NCI-H2081 (cell line): ENCODE measurements around the gene EFCAB8.
A peak's percentile ranks its signal among the peaks of the same experiment; 100 is the strongest.
"Not testable (repeated sequence)": the region's sequence is repeated elsewhere in the genome, so short reads cannot be mapped to it uniquely, and the experiment has no call there.

Experiments
- DNase-seq, 2 experiments: peaks; one replicate each; lab custom pipeline; 2025; lab: John Stamatoyannopoulos, UW

Gene EFCAB8

DNA sequence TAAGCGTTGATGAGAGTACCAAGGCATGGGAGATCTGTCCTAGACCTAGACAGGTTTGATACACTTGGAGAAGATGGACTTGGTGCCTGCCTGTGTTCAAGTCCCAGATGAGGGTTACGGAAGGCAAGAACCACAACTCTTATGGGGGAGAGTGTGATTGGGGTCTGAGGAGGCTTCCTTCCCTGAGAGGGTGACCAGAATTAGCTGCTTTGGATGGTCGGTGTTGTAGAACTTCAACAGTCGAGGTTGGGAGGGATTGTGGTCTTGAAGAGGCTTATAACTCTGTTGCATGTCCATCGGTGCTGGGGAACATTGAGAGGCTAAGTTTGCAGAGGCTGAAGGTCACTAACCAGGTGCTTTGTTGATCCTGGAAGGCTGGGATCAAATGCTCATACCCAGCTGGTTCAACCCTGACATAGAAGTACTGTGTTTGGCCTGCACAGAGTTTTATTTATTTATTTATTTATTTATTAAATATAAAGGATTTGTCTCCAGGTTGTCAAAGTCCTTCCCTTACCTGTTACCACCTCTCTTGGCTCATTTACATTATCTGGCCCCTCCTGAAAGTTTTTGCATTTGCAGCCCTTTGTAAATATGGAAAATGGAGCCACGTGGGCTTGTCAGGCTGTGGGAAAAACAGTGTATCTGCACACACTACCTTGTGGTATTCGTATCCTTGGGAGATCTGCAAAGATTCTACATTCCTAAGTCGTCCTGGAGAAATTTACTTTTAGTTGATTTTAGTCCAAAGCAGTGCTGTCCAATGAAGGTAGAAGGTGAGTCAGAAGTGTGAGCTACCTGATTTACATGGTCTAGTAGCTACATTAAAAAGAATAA is 15.8 kb upstream of the EFCAB8 start:
- no peak for DNase-seq

DNA sequence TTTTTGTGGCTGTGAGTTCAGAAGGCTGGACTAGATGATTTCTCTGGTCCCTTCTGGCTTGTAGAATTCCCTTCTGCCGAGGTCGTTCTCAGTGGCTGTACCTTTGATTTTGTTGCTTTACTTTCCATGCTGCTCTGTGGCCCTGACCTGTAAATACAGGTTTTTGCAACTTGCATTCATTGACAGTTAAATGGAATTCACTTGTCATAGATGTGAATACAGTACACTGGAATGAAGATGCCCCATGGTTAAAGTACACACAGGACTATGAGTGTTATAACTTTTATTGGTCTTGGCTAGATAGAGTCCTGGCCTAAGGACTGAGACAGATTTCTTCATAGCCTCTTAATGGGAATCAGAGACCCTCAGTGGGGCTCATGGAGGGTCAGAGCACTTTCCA is 12.9 kb upstream of the EFCAB8 start:
- DNase-seq: no peak

DNA sequence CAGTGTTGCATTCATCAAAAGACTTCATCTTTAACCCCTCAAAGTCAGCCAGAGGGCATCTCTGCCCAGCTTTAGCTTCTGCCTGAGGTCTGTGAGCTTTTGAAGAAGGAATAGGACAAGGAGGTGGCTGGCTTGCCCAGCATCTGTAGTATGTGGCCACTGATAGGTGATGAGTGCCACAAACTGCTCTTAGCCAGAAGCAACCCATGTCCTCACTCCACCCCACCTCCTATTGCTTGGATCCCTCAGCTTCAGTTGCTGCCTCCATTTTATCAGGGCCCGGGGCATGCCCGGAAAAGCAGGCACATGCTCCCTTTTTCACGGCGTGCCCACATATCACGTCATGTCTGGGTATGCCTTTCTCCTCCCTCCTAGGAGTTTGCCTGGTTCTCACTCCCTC is 11.9 kb upstream of the EFCAB8 start:
- no peak for DNase-seq

DNA sequence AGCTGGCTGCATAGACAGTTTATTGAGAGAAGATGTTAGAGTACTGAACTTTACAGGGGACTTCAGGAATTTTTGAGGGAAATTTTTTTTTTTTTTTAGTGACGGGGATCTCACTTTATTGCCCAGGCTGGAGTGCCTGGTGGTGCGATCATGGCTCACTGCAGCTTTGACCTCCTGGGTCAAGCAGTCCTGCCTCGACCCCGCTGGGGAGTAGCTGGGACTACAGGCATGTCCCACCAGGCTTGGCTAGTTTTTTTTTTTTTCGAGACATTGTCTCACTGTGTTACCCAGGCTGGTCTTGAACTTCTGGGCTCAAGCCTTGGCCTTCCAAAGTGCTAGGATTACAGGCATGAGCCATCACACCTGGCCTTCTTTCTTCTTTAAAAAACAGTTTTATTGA is 10.8 kb upstream of the EFCAB8 start:
- no peak for DNase-seq

DNA sequence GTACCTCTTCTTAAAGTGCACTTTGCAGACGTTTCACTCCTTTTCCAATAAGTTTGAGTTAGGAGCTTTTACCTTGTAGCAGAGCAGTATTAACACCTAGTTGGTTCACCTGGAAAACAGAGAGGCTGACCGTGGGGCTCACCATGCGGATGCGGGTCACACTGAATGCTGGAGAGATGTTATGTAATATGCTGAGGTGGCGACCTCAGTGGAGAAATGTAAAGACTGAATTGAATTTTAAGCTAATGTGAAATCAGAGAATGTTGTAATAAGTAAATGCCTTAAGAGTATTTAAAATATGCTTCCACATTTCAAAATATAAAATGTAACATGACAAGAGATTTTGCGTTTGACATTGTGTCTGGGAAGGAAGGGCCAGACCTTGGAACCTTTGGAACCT is 9.9 kb upstream of the EFCAB8 start:
- DNase-seq: no peak

DNA sequence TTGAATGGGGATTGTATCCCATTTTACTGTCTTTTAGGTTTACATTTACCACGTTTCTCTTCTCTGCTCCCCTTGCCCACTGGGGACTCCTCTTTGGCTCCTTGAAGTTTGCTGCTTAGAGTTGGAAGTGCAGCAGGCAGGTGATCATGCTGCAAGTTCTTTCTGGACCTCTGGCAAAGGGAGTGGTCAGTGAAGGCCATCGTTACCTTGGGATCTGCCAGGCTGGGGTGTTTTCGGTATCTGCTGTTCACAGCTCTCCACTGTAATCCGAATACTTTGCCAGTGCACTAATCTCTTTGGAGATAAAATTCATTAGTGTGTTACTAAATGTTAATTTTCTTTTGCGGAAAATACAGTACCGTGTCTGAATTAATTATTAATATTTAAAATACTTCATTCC is 9.1 kb upstream of the EFCAB8 start:
- DNase-seq: no peak

DNA sequence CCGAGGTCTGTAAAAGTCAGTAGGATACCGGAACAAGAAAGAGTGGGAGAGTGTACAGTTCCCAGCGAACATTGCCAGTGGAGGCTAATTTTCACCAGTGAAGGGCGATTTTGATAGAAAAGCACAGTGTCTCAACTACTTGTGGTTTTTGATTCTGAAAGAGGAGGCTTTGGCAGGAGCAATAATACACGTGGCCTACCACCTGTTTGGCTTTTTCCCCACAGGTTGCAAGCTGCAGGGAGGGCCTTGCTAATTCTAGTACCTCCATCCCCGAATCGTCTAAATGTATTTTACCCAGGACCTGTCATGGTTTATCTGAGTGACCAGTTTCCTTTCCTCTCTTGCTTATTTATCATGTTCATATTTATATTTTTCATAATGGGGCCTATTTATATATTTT is 3.3 kb upstream of the EFCAB8 start:
- DNase-seq: no peak

DNA sequence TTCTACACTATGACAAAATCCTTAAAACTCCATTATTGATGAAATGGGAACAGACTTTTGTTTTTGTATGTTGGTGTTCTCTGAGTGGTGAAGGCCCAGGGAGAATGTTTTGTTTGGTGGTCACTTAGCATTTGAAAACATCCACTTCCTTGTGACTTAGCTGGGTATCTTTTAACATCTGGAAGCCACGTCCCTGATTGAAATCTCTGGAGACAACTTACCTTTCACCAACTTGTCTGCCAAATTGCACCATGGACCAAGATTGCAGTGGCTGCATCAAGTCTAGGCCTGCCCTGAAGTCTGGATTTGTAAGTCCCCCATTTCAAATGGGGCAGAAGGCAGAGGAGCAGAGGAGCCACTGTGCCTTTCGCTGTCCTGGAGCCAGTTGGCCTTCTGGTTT is 534 bp upstream of the EFCAB8 start:
- DNase-seq: no peak

DNA sequence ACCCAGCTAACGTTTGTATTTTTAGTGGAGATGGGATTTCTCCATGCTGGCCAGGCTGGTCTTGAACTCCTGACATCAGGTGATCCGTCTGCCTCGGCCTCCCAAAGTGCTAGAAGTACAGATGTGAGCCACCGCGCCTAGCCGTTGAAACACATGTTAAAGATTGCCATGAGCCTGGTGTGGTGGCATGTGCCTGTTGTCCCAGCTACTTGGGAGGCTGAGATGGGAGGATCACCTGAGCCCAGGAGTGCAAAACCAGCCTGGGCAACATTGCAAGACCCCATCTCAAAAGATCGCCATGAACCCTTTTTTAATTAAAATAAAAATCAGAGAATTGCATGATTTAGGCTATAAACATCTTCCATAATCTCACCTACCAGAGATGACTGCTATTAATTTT is 2.7 kb downstream of the EFCAB8 start:
- no peak for DNase-seq

DNA sequence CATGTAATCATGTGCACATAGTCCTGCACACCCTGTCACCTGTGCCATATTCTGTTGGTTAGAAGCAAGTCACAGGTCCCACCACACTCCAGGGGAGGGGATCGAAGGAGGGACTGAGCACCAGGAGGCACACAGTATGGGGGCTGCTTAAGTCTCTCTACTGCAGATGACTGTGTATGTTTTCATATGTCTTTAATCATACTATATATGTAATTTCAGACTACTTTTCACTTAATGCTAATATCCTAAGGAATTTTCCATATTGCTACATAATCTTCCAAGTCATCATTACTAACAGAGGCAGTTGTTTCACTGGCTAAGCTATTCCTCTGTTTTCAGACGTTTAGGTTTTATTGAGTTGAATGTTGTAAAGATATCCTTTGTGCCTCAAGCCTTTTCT is 10.8 kb downstream of the EFCAB8 start:
- DNase-seq: no peak

DNA sequence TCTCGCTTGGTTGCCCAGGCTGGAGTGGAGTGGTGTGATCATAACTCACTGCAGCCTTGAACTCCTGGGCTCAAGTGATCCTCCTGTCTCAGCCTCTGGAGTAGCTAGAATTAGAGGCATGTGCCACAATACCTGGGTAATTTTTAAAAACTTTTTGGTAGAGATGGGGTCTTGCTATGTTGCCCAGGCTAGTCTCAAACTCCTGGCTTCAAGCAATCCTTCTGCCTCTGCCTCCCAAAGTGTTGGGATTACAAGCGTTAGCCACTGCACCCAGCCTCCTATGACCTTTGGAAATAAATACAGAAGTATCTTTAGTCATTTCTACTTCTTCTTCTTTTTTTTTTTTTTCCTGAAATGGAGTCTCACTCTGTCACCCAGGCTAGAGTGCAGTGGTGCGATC is 11.8 kb downstream of the EFCAB8 start:
- DNase-seq: not testable (repeated sequence)

DNA sequence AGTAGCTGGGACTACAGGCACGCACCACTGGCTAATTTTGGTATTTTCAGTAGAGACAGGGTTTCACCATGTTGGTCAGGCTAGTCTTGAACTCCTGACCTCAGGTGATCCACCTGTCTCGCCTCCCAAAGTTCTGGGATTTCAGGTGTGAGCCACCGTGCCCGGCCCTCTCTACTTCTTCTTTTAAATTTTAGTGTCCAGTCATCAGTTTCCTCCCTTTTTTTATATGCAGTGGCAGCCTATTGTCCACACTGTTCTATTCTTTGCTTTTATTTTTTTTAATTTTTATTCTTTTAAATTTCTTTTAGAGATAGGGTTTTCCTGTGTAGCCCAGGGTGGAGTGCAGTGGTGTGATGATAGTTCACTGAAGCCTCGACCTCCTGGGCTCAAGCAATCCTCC is 12.3 kb downstream of the EFCAB8 start:
- DNase-seq: no peak

DNA sequence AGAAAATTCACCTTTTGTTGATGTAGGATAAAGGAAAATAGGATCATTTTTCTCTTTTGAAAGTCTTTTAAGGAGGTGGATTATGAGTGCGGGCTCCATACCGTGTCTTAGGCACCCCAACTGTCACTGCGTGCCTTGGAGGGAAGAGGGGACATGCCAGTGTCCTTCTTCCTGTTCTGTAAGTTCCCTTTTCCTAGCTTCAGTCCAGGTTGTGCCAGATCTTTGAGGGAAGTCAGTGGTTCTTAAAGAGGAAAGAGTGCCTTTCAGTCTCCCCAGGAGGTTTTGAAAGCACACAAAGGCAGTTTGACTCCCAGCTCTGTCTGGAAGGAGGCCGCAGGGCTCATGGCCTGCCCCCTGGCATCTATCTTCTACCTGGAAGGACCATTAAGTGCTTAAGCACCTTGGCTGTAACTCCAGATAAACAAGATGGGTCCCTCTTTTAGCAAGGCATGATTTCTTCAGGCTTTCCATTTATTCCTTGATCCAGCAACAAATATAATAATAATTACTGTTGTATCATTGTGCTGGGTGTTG is 13.0 kb downstream of the EFCAB8 start:
- DNase-seq: no peak

DNA sequence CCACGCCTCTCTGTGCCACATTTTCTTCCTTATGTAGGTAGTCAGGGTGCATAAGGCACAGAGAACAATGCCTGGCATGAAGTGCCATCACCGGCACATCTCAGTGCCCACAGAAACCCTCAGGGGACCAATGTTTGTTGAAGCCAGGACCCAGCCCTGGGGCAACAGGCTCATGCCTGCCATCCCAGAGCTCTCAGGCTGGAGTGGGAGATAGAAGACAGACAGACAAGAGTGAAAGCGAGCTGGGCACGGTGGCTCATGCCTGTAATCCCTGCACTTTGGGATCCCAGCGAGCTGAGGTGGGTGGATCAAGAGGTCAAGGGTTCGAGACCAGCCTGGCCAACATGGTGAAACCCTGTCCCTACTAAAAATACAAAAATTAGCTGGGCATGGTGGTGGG is 13.5 kb downstream of the EFCAB8 start:
- DNase-seq: no peak

DNA sequence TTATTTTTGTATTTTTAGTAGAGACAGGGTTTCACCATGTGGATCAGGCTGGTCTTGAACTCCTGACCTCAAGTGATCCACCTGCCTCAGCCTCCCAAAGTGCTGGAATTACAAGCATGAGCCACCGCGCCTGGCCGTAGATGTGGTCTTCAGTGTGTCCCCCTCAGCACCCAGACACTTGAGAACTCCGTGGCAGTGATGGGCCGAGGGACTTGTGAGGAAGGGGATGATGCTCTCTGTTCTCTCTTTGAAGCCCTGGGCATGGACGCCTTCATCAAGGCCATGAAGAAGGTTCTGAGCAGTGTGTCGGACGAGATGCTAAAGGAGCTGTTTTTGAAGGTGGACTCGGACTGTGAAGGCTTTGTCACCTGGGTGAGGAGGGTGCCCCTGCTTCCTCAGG is 16.9 kb downstream of the EFCAB8 start:
- DNase-seq: no peak

DNA sequence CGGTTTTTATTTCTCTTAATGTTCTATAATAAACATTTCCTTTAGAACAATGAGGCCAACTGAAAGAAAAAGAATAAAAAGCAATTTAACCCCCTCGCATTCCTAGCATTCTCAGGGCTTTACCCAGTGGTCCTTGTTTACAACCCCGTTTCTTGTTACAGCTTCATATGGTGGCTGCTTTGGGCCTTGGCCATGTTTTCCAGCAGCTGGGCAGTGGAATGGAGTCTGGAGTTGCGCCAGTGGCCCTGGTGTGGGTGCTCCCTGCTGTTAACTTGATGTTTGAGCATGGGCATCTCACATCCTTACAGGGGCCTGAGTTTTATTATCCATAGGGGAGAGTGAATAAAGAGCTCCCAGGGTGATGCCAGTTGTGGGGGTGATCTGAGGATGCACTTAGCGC is 18.8 kb downstream of the EFCAB8 start:
- peak in 1 of 2 experiments; percentile 13 for DNase-seq

DNA sequence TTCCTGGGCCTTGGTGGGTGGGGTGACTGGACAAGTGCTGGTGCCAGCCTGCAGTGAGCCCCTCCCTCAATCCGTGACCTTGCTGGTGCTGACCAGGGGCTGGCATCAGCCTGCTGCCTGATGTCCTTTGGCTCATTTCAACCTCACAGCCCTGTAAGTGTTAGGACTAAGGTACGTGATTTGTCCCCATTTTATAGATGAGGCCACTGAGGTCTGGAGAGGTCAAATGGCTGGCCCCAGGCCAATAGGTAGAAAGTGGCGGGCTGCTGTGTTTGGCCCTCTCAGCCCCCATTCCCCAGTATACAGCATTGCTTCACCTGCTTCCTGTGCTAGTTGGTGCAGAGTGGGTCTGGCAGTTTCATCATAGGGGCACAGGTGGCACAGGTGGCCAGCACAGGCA is 20.1 kb downstream of the EFCAB8 start:
- no peak for DNase-seq

DNA sequence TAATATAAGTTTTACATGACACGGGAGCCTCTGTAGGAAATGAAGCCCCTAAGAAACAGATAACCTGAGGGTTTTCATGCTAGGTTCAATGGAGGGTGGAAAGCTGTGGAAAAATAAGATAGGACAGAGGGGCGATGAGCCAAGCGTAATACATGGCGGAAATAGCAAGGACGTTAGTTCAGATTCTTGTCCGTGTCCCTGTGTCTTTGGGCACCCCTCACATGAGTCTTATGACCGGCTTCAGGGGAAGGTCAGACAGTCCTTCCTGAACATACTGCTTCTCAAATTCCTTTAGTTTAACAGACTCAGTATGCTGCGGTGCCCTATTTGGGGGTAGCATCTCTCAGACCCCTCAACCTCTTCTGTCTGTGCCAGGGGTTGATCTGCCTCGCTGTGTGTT is 20.8 kb downstream of the EFCAB8 start:
- no peak for DNase-seq

DNA sequence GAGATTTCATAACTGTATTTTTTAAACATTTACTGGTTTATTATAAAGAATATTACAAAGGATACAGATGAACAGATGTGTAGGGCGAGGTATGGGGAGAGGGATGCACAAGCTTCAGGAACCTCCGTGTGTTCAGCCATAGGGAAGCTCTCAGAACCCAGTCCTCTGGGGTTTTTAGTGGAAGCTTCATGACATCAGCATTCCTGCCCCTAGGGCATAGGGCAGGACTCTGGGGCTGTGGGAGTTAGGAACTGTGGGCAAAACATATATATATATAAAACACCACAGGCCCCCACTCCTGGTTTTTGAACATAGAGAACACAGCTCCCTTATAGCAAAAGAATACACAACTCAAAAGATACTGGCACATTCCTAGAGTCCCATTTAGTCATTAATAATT is 21.9 kb downstream of the EFCAB8 start:
- DNase-seq: no peak

DNA sequence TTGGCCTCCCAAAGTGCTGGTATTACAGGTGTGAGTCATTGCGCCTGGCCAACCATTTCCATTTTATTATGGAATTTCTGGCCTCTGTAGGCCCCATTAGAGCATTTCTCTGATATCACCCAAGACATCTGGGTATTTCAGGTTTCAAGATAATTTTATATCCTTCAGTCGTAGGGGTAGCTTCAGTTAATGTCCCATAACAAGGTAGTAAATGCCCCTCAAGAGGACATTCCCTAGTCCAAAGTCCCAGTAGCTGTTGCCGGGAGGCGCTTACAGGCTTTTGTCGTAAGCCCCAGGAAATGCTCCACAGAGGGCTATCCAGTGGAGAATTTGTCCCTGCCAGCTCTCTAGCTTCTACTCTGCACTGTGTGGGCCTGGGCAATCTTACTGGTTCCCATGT is 24.4 kb downstream of the EFCAB8 start:
- no peak for DNase-seq

DNA sequence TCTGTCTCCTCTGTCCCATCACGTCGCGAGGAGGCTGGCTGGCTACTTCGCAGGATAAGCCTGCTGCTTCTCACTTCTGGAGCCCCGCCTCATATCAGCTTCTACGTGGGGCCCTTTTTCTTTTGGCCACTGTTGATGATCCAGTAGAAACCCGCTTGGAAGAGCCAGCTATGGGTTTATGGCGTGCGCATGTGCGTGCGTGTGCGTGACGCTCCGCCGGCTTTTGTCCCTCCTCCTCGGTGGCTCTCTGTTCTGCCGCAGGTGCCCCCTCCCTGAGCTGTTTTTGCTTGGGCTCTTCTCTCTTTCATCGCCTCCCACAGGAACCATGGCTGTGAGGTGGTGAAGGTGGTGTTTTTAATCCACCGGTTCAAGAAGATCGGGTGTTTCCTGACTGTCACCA is 26.5 kb downstream of the EFCAB8 start:
- no peak for DNase-seq

DNA sequence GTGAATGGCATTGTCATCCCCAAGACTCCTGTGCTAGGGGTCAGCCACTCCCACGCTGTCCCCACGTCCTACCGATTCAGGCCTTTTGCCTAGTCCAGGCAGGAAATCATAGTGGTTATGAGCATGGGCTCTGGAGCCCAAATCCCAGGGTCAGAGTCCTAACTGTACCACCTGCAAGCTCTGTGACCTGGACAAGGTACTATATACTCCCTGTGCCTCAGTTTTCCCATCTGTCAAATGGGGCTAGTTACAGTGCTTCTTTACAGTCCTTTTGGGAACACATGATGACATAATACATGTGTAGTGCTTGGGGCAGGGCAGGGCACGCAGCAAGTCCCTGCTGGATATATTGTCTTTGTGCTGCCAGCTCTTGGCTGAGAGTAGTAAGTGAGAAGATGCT is 27.2 kb downstream of the EFCAB8 start:
- no peak for DNase-seq

DNA sequence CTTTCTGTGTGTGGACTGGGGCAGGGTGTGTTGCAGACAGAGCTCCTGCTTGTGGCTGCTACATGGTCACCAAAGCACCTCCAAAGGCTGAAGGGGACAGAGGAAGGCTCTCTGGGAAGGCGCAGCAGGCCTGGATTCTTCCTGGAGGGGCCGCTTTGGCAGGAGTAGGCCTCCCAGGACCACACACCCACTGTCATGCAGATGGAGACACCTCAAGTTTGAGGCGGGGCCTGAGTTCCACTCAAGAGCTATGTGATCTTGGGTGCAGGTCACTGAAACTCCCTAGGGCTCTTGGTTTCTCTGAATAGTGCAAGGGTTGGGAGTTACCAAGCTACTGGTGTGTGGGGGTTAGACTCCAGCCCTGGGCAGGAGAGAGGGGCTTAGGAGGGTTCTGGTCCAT is 27.9 kb downstream of the EFCAB8 start:
- no peak for DNase-seq

DNA sequence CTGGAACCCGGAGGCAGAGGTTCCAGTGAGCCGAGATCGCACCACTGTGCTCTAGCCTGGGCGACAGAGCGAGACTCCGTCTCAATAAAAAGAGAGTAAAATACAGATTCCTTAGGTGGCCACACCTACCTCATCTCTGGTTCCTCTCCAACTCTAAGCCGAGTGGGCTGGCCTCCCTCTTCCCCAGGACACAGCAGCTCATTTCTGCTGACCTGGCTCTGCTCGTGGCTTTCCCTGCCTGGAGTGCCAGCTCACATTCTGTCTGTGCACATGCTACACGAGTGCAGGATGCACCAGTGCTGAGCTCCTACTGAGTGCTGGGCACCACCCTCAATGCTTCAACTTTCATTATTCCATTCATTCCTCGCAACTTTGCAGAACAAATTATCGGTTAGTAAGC is 28.8 kb downstream of the EFCAB8 start:
- DNase-seq: no peak
